GM19238 (cell line): ENCODE data around the gene HIC1.

Experiments
- DNase-seq: peaks from one replicate; pipeline ENCODE4 v3.0.0; 2011; ENCODE audit warnings: low spot score; ENCODE audit not compliant: insufficient read length

Gene HIC1

GRCh38 chr17:2076087-2076984 lies 21.4 kb downstream of the HIC1 start:
- DNase-seq: no peak

- DNase-seq: no peak
These were observed 22.1 kb downstream of the HIC1 start for GRCh38 chr17:2077040-2077439.

GRCh38 chr17:2081564-2081963 lies 26.7 kb downstream of the HIC1 start:
- DNase-seq: no peak

GRCh38 chr17:2082003-2082781 lies 27.3 kb downstream of the HIC1 start:
- DNase-seq: no peak

GRCh38 chr17:2083613-2084035 lies 28.7 kb downstream of the HIC1 start:
- no peak for DNase-seq

GRCh38 chr17:2084036-2084765 lies 29.3 kb downstream of the HIC1 start:
- no peak for DNase-seq

- DNase-seq: no peak
These were observed 30.1 kb downstream of the HIC1 start for GRCh38 chr17:2084766-2085647.

- no peak for DNase-seq
These were observed 30.7 kb downstream of the HIC1 start for GRCh38 chr17:2085648-2085949.

GRCh38 chr17:2086306-2086705 lies 31.4 kb downstream of the HIC1 start:
- no peak for DNase-seq

GRCh38 chr17:2087597-2088211 lies 32.8 kb downstream of the HIC1 start:
- no peak for DNase-seq

- DNase-seq: no peak
These were observed 34.1 kb downstream of the HIC1 start for GRCh38 chr17:2089021-2089422.

- DNase-seq: no peak
These were observed 35.3 kb downstream of the HIC1 start for GRCh38 chr17:2090210-2090641.

- no peak for DNase-seq
These were observed 36.1 kb downstream of the HIC1 start for GRCh38 chr17:2090804-2091534.

- no peak for DNase-seq
These were observed 37.4 kb downstream of the HIC1 start for GRCh38 chr17:2092253-2092652.

GRCh38 chr17:2093349-2093748 lies 38.4 kb downstream of the HIC1 start:
- no peak for DNase-seq

GRCh38 chr17:2094891-2095535 lies 40.1 kb downstream of the HIC1 start:
- no peak for DNase-seq

- no peak for DNase-seq
These were observed 40.6 kb downstream of the HIC1 start for GRCh38 chr17:2095536-2095910.

- DNase-seq: no peak
These were observed 46.8 kb downstream of the HIC1 start for GRCh38 chr17:2101448-2102257.
